ENCODE measurements around the gene POLR3E.

The POLR3E gene

GRCh38 chr16:22326771-22327445 lies 29.7 kb downstream of the POLR3E start:
- TF ChIP-seq CTCF (IDR thresholded peaks at IDR 0.05; ENCODE audit: low read length, missing control alignments), result no peak
- H3K4me3 ChIP-seq (replicated peaks; ENCODE audit: low read depth, low read length), result no peak overlapping the region
- DNase-seq (ENCODE audit: low read depth), result no peak

- H3K4me3 ChIP-seq (replicated peaks; ENCODE audit: low read depth, low read length), result no peak overlapping the region
- DNase-seq (ENCODE audit: low read depth), result no peak
- no peak for TF ChIP-seq CTCF (IDR thresholded peaks at IDR 0.05; ENCODE audit: low read length, missing control alignments)
These were observed 30.2 kb downstream of the POLR3E start for GRCh38 chr16:22327446-22327775.

DNA sequence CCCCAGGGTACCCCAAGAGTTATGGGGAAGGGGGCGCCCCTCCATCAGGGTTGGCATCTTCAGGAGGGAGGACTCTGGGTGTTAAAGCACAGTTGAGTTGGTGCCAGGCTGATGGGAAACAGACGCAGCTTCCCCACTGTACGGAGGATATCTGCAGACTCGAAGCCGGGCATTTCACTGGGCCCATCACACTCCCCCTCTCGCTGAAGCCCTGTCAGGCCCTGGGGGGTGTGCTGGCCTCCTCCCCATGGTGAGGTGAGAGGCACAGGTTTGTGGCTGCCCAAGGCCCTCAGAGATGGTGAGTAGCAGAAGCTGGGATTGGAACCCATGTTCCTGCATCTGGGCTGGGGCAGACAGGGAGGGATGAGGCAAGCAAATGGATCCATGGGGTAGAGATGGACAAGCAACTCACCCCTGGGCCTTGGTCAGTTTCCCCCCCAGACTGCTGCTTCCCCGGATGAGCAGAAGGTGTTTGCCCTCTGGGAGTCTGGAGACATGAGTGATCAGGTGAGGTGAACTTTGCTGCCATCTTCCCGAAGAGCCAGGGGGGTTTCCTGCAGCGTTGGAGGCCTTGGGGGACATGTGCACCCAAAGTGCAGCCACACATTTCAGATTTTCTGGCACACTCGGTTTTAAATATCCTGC lies 31.0 kb downstream of the POLR3E start:
- DNase-seq (ENCODE audit: low read depth), result no peak
- no peak for TF ChIP-seq CTCF (IDR thresholded peaks at IDR 0.05; ENCODE audit: low read length, missing control alignments)
- H3K4me3 ChIP-seq (replicated peaks; ENCODE audit: low read depth, low read length), result no peak overlapping the region

DNA sequence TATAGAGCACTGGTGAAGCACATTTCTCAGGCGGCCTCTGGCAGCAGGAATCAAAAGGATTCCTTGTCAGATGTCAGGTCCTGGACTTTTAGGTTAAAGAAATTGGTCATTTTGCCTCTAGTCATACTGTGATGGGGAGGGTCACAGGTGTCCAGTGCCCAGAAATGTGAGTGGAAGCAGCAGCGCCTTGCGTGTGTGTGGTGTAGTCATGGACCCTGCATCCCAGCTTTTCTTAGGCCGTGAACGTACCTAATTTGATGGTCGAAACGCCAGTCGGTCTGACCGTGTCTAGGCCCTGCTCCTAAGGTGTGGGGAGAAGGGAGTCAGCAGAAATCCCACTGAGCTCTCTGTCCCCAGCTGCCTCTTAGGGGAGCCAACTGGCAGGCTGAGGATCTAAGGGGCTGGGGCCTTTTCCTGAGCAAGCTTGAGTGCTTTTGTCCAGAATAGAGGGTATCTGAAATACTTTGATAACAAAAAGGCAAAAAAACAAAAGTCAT lies 32.0 kb downstream of the POLR3E start:
- DNase-seq (ENCODE audit: low read depth), result no peak
- H3K4me3 ChIP-seq (replicated peaks; ENCODE audit: low read depth, low read length), result no peak overlapping the region
- no peak for TF ChIP-seq CTCF (IDR thresholded peaks at IDR 0.05; ENCODE audit: low read length, missing control alignments)

- H3K4me3 ChIP-seq (replicated peaks; ENCODE audit: low read depth, low read length), result no peak overlapping the region
- DNase-seq (ENCODE audit: low read depth), result no peak
- no peak for TF ChIP-seq CTCF (IDR thresholded peaks at IDR 0.05; ENCODE audit: low read length, missing control alignments)
These were observed 33.1 kb downstream of the POLR3E start for GRCh38 chr16:22330326-22330725.

DNA sequence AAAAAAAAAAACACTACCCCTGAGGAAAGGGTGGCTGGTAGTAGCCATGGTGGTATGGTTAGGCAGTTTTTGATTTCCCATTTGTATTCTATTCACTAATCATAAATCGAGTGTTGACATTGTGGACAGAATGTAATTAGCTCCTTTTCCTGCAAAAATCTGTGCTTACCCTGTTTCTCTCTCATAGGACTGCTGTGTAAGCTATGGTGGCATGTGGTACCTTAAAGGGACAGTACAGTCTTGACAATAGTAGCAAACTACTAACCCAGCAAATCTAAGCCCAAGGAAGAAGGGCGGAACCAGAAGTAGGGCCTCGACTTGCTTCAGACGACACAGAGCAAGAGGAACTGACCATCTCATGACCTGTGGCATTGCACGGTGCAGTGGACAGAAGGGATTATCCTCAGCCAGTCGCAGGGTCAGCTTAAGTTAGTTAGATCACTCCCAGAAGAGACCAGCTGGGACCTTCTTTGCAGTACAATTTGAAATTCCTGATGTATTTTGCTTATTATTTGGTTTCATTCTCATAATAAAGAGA lies 36.3 kb downstream of the POLR3E start:
- no peak for TF ChIP-seq CTCF (IDR thresholded peaks at IDR 0.05; ENCODE audit: low read length, missing control alignments)
- H3K4me3 ChIP-seq (replicated peaks; ENCODE audit: low read depth, low read length), result no peak overlapping the region
- no peak for DNase-seq (ENCODE audit: low read depth)

Data from fibroblast of pulmonary artery (primary cell).